ENCODE measurements around the gene FNDC8.

GRCh38 chr17:35147375-35147905 is 26.0 kb downstream of the FNDC8 start, which contains the start of gene UNC45B:
- no peak for TF ChIP-seq CTCF (conservative IDR thresholded peaks at IDR 0.05; ENCODE audit: low read length)
- no peak for TF ChIP-seq EZH2phosphoT487 (IDR thresholded peaks at IDR 0.05; ENCODE audit: borderline replicate concordance, low read depth, low read length)

Measured in OCI-LY7 (cell line).